Brain pericyte (primary cell): Measurements from ENCODE around the gene SLC11A2.
"Not testable (repeated sequence)": the region's sequence is repeated elsewhere in the genome, so short reads cannot be mapped to it uniquely, and the experiment has no call there.

Experiments used
- DNase-seq: peaks from one replicate; pipeline ENCODE4 v3.0.0-alpha.2; 2012; ENCODE audit warnings: low read depth, low spot score

SLC11A2 gene

GRCh38 chr12:51027342-51027835, 1.2 kb upstream of the SLC11A2 start:
- DNase-seq: no peak

- no peak for DNase-seq
Measured at GRCh38 chr12:51025338-51025835, 797 bp downstream of the SLC11A2 start.

GRCh38 chr12:51023625-51024382, 2.4 kb downstream of the SLC11A2 start:
- DNase-seq: no peak

GRCh38 chr12:51021694-51022093, 4.5 kb downstream of the SLC11A2 start:
- DNase-seq: no peak

- DNase-seq: no peak
Measured at GRCh38 chr12:51020448-51021182, 5.6 kb downstream of the SLC11A2 start.

- DNase-seq: no peak
Measured at GRCh38 chr12:51019927-51020326, 6.3 kb downstream of the SLC11A2 start.

GRCh38 chr12:51018956-51019355, 7.2 kb downstream of the SLC11A2 start:
- no peak for DNase-seq

GRCh38 chr12:51017452-51017851, 8.7 kb downstream of the SLC11A2 start:
- no peak for DNase-seq

GRCh38 chr12:51014467-51014866, 11.7 kb downstream of the SLC11A2 start:
- not testable (repeated sequence) for DNase-seq

GRCh38 chr12:51013441-51013840, 12.7 kb downstream of the SLC11A2 start:
- DNase-seq: no peak

GRCh38 chr12:51012570-51013236, 13.5 kb downstream of the SLC11A2 start:
- no peak for DNase-seq

GRCh38 chr12:51011955-51012354, 14.2 kb downstream of the SLC11A2 start:
- DNase-seq: no peak

GRCh38 chr12:51009056-51009440, 17.1 kb downstream of the SLC11A2 start:
- DNase-seq: no peak

- DNase-seq: no peak
Measured at GRCh38 chr12:51008329-51009055, 17.7 kb downstream of the SLC11A2 start.

GRCh38 chr12:51005671-51006070, 20.5 kb downstream of the SLC11A2 start:
- DNase-seq: no peak

- no peak for DNase-seq
Measured at GRCh38 chr12:51005030-51005429, 21.2 kb downstream of the SLC11A2 start.

- DNase-seq: no peak
Measured at GRCh38 chr12:51004504-51004903, 21.7 kb downstream of the SLC11A2 start.

GRCh38 chr12:51001799-51002198, 24.4 kb downstream of the SLC11A2 start:
- DNase-seq: no peak

- DNase-seq: no peak
Measured at GRCh38 chr12:51000245-51000644, 25.9 kb downstream of the SLC11A2 start.

- no peak for DNase-seq
Measured at GRCh38 chr12:50999093-50999492, 27.1 kb downstream of the SLC11A2 start.

- no peak for DNase-seq
Measured at GRCh38 chr12:50992819-50993218, 33.4 kb downstream of the SLC11A2 start.

GRCh38 chr12:50991291-50991690, 34.9 kb downstream of the SLC11A2 start:
- no peak for DNase-seq
